Liver (tissue), 9 donors: ENCODE data around the gene RETREG3. TPM values are rescaled to one million over a fixed set of nuclear protein-coding genes. Genes with fewer than 3 reads are reported as not detected.
"Not testable (repeated sequence)": the region's sequence is repeated elsewhere in the genome, so short reads cannot be mapped to it uniquely, and the experiment has no call there.

ENCODE experiments used
- DNase-seq: peaks from one replicate; pipeline ENCODE4 v3.0.0-alpha.2; 2017; ENCODE audit warnings: low spot score
- H3K27ac ChIP-seq, 2 donors: one replicate each; pipeline ENCODE4 v1.7.0; 2013; ENCODE audit warnings: inconsistent platforms in 2 of 2, low read length in 2 of 2, control low read depth in 1 of 2, low read depth in 1 of 2, mild to moderate bottlenecking in 1 of 2
- H3K27me3 ChIP-seq, 4 donors: one replicate each; pipeline versions ENCODE4 v1.6.1 to v1.7.0; 2013; ENCODE audit warnings: low read length in 3 of 4, inconsistent platforms in 1 of 4, mild to moderate bottlenecking in 1 of 4, moderate library complexity in 1 of 4; ENCODE audit not compliant: control insufficient read depth in 4 of 4, insufficient read depth in 4 of 4
- H3K36me3 ChIP-seq, 4 donors: one replicate each; pipeline versions ENCODE4 v1.6.1 to v1.7.0; 2013; ENCODE audit warnings: low read length in 3 of 4, mild to moderate bottlenecking in 3 of 4, low read depth in 1 of 4, moderate library complexity in 1 of 4; ENCODE audit not compliant: control insufficient read depth in 4 of 4, insufficient read depth in 3 of 4
- H3K4me1 ChIP-seq, 4 donors: one replicate each; pipeline versions ENCODE4 v1.6.1 to v1.7.0; 2013; ENCODE audit warnings: low read length in 3 of 4, mild to moderate bottlenecking in 3 of 4, moderate library complexity in 1 of 4; ENCODE audit not compliant: control insufficient read depth in 4 of 4, insufficient read depth in 4 of 4
- H3K4me3 ChIP-seq, 3 donors: one replicate each; pipeline versions ENCODE4 v1.6.1 to v1.7.0; 2013; ENCODE audit warnings: low read length in 3 of 3, control low read depth in 1 of 3, low read depth in 1 of 3, mild to moderate bottlenecking in 1 of 3
- H3K9ac ChIP-seq, 2 donors: one replicate each; pipeline ENCODE4 v1.7.0; 2013; ENCODE audit warnings: low read length in 2 of 2, mild to moderate bottlenecking in 2 of 2, moderate library complexity in 2 of 2, control low read depth in 1 of 2, low read depth in 1 of 2
- H3K9me3 ChIP-seq, 4 donors: one replicate each; pipeline versions ENCODE4 v1.6.1 to v1.7.0; 2013; ENCODE audit warnings: low read length in 3 of 4; ENCODE audit not compliant: control insufficient read depth in 4 of 4
- ATF3 ChIP-seq: IDR thresholded peaks from 2 replicates; pipeline ENCODE4 v1.6.1; 2016; ENCODE audit warnings: antibody characterized with exemption
- EGR1 ChIP-seq, 2 donors: IDR thresholded peaks; 2 replicates each; pipeline ENCODE4 v1.6.1; 2016 to 2018; ENCODE audit warnings: antibody characterized with exemption in 2 of 2, low read depth in 2 of 2
- FOXA1 ChIP-seq: IDR thresholded peaks from 2 replicates; pipeline ENCODE4 v1.6.1; 2016; ENCODE audit warnings: antibody characterized with exemption
- FOXA2 ChIP-seq: IDR thresholded peaks from 2 replicates; pipeline ENCODE4 v1.6.1; 2016; ENCODE audit warnings: antibody characterized with exemption
- GABPA ChIP-seq, 2 donors: IDR thresholded peaks in 1 of 2; conservative IDR thresholded peaks in 1 of 2; 2 replicates each; pipeline ENCODE4 v1.6.1; 2016; ENCODE audit warnings: antibody characterized with exemption in 2 of 2, mild to moderate bottlenecking in 1 of 2, moderate library complexity in 1 of 2
- HNF4A ChIP-seq, 2 donors: conservative IDR thresholded peaks; 2 replicates each; pipeline ENCODE4 v1.6.1; 2016; ENCODE audit warnings: antibody characterized with exemption in 2 of 2, mild to moderate bottlenecking in 2 of 2
- HNF4G ChIP-seq: IDR thresholded peaks from 2 replicates; pipeline ENCODE4 v1.6.1; 2016; ENCODE audit warnings: antibody characterized with exemption
- JUND ChIP-seq, 2 donors: IDR thresholded peaks; 2 replicates each; pipeline ENCODE4 v1.6.1; 2016; ENCODE audit warnings: antibody characterized with exemption in 2 of 2
- MAX ChIP-seq: IDR thresholded peaks from 2 replicates; pipeline ENCODE4 v1.6.1; 2016; ENCODE audit warnings: antibody characterized with exemption
- NR2F2 ChIP-seq: IDR thresholded peaks from 2 replicates; pipeline ENCODE4 v1.6.1; 2016; ENCODE audit warnings: antibody characterized with exemption
- RAD21 ChIP-seq, 2 donors: IDR thresholded peaks; 2 replicates each; pipeline ENCODE4 v1.6.1; 2016; ENCODE audit warnings: antibody characterized with exemption in 2 of 2, mild to moderate bottlenecking in 2 of 2
- REST ChIP-seq: IDR thresholded peaks from 2 replicates; pipeline ENCODE4 v1.6.1; 2016; ENCODE audit warnings: antibody characterized with exemption, mild to moderate bottlenecking
- RXRA ChIP-seq, 2 donors: IDR thresholded peaks; 2 replicates each; pipeline ENCODE4 v1.6.1; 2017 to 2018; ENCODE audit warnings: antibody characterized with exemption in 2 of 2, mild to moderate bottlenecking in 1 of 2
- TAF1 ChIP-seq: conservative IDR thresholded peaks from 2 replicates; pipeline ENCODE4 v1.6.1; 2016; ENCODE audit warnings: antibody characterized with exemption, mild to moderate bottlenecking
- WGBS: extraction: QIAGEN DNeasy Blood & Tissue Kit; methylation state at CpG from one replicate; pipeline ENCODE4 v1.1.7; 2013; 5-methylcytosine and 5-hydroxymethylcytosine counted together
- polyA plus RNA-seq, 2 donors: library from polyadenylated mRNA; stranded (reverse) in 1 of 2; unstranded in 1 of 2; fragments of 200-250 nt in 1 of 2; fragments of >200 nt in 1 of 2; fragmentation: Nextera tagmentation in 1 of 2; extraction: Ambion mirVana in 1 of 2; gene quantifications; one replicate each; pipeline versions ENCODE4 v1.2.1 to v1.2.3, GENCODE V29; 2013 to 2015
- total RNA-seq, 2 donors: library from RNA; depleted of rRNA; stranded (reverse); fragments of >200 nt; gene quantifications; one replicate each; pipeline ENCODE4 v1.2.3, GENCODE V29; 2014
- TF ChIP-seq, protein P1 (sequence below): IDR thresholded peaks from 2 replicates; pipeline ENCODE4 v1.6.1; 2016; ENCODE audit warnings: antibody characterized with exemption
- TF ChIP-seq, protein P2 (sequence below): fragments of 150-350 bp; IDR thresholded peaks from 2 replicates; pipeline ENCODE4 v1.5.1; 2017; ENCODE audit warnings: improper control_type of control experiment, low read depth, low read length; ENCODE audit not compliant: missing input control
- donor health status: healthy.
- donor health status: healthy.
- donor health status: healthy.
- donor health status: healthy.
- donor health status: healthy.

Gene RETREG3
- total and polyA plus RNA-seq, 4 donors = 9.0 to 44.3 (median 26.6) TPM

GRCh38 chr17:42627032-42627764 is 18.0 kb upstream of the RETREG3 start:
- not testable (repeated sequence) for H3K4me1 ChIP-seq, H3K36me3 ChIP-seq, H3K9me3 ChIP-seq, H3K27ac ChIP-seq, H3K9ac ChIP-seq, H3K4me3 ChIP-seq, DNase-seq, H3K27me3 ChIP-seq
- 96% methylated on average over 6 of the region's 6 CpGs for WGBS

GRCh38 chr17:42623732-42624596 is 14.8 kb upstream of the RETREG3 start:
- H3K27ac ChIP-seq = no peak overlapping the region
- DNase-seq = peak; percentile 62
- H3K4me1 ChIP-seq = peaks cover 0 to 3% (median 2%) of the 10 kb centered on the region in 4 donors
- H3K27me3 ChIP-seq = no peaks in the 10 kb centered on the region
- WGBS = 90% methylated on average over 7 of the region's 7 CpGs
- TF ChIP-seq FOXA1 (no peak), RAD21 (IDR thresholded peaks at IDR 0.05) (no peak), ATF3 (no peak), RXRA (IDR thresholded peaks at IDR 0.05) (no peak)
- TF ChIP-seq, protein P1, sequence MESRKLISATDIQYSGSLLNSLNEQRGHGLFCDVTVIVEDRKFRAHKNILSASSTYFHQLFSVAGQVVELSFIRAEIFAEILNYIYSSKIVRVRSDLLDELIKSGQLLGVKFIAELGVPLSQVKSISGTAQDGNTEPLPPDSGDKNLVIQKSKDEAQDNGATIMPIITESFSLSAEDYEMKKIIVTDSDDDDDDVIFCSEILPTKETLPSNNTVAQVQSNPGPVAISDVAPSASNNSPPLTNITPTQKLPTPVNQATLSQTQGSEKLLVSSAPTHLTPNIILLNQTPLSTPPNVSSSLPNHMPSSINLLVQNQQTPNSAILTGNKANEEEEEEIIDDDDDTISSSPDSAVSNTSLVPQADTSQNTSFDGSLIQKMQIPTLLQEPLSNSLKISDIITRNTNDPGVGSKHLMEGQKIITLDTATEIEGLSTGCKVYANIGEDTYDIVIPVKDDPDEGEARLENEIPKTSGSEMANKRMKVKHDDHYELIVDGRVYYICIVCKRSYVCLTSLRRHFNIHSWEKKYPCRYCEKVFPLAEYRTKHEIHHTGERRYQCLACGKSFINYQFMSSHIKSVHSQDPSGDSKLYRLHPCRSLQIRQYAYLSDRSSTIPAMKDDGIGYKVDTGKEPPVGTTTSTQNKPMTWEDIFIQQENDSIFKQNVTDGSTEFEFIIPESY = no peak
- TF ChIP-seq, protein P2, sequence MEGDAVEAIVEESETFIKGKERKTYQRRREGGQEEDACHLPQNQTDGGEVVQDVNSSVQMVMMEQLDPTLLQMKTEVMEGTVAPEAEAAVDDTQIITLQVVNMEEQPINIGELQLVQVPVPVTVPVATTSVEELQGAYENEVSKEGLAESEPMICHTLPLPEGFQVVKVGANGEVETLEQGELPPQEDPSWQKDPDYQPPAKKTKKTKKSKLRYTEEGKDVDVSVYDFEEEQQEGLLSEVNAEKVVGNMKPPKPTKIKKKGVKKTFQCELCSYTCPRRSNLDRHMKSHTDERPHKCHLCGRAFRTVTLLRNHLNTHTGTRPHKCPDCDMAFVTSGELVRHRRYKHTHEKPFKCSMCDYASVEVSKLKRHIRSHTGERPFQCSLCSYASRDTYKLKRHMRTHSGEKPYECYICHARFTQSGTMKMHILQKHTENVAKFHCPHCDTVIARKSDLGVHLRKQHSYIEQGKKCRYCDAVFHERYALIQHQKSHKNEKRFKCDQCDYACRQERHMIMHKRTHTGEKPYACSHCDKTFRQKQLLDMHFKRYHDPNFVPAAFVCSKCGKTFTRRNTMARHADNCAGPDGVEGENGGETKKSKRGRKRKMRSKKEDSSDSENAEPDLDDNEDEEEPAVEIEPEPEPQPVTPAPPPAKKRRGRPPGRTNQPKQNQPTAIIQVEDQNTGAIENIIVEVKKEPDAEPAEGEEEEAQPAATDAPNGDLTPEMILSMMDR = no peak
- H3K9me3 ChIP-seq = no peaks in the 10 kb centered on the region
- H3K4me3 ChIP-seq = no peak overlapping the region
- H3K36me3 ChIP-seq = no peaks in the 10 kb centered on the region
- no peak overlapping the region for H3K9ac ChIP-seq

DNA sequence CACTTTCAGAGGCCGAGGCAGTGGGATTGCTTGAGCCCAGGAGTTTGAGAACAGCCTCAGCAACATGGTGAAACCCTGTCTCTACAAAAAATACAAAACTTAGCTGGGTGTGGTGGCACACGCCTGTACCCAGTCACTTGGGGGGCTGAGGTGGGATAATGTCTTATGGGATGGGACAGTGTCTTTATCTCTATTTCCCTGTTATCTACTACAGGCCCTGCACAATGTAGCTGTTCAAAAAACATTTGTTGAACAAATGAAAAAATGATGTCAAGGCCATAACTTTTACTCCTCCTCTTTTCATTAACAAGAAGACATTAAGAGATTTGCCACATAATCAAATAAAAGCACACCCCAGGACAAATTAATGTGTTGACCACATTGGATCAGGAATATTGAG is 14.1 kb upstream of the RETREG3 start:
- Histone ChIP-seq H3K36me3 (no peaks in the 10 kb centered on the region), H3K4me3 (no peak overlapping the region), H3K9me3 (no peaks in the 10 kb centered on the region), H3K4me1 (peaks cover 0 to 10% (median 8%) of the 10 kb centered on the region in 4 donors), H3K9ac (no peak overlapping the region), H3K27me3 (no peaks in the 10 kb centered on the region), H3K27ac (no peak overlapping the region)
- 95% methylated on average over 2 of the region's 2 CpGs for WGBS
- no peak for DNase-seq
- TF ChIP-seq JUND (IDR thresholded peaks at IDR 0.05) (no peak), EGR1 (IDR thresholded peaks at IDR 0.05; ENCODE audit: low read depth in 2 of 2) (no peak), MAX (no peak), ATF3 (no peak), TAF1 (no peak), REST (no peak), HNF4A (conservative IDR thresholded peaks at IDR 0.05) (no peak), GABPA (IDR thresholded peaks at IDR 0.05 in 1 of 2, conservative IDR thresholded peaks at IDR 0.05 in 1 of 2) (no peak), NR2F2 (no peak), HNF4G (no peak), FOXA1 (no peak), FOXA2 (no peak)
